Lung (tissue), 13 donors: ENCODE results near the gene TRA2A. TPM values are rescaled to one million over a fixed set of nuclear protein-coding genes. Genes with fewer than 3 reads are reported as not detected.

Experiments used
- ATAC-seq: fragments of 200-7000 bp; cut with Tn5 transposase; one replicate; pipeline ENCODE4 v1.9.1; 2020; ENCODE audit warnings: moderate number of reproducible peaks; ENCODE audit not compliant: insufficient read depth, low FRiP score
- DNase-seq, 3 donors: peaks; one replicate each; pipeline ENCODE4 v3.0.0-alpha.2; 2013 to 2017
- H3K27ac ChIP-seq, 2 donors: one replicate each; pipeline ENCODE4 v1.5.1; 2013; ENCODE audit warnings: mild to moderate bottlenecking in 2 of 2, moderate library complexity in 2 of 2, control low read depth in 1 of 2, inconsistent platforms in 1 of 2, low read depth in 1 of 2, low read length in 1 of 2
- H3K27me3 ChIP-seq, 3 donors: one replicate each; pipeline ENCODE4 v1.5.1; 2013; ENCODE audit warnings: low read length in 2 of 3; ENCODE audit not compliant: control insufficient read depth in 3 of 3, insufficient read depth in 3 of 3
- H3K36me3 ChIP-seq, 4 donors: one replicate each; pipeline ENCODE4 v1.5.1; 2013; ENCODE audit warnings: low read length in 4 of 4, mild to moderate bottlenecking in 1 of 4, moderate library complexity in 1 of 4; ENCODE audit not compliant: control insufficient read depth in 4 of 4, insufficient read depth in 4 of 4
- H3K4me1 ChIP-seq, 5 donors: one replicate each; pipeline ENCODE4 v1.5.1; 2013; ENCODE audit warnings: low read length in 5 of 5, mild to moderate bottlenecking in 2 of 5, moderate library complexity in 1 of 5; ENCODE audit not compliant: control insufficient read depth in 5 of 5, insufficient read depth in 5 of 5
- H3K4me3 ChIP-seq: one replicate; pipeline ENCODE4 v1.5.1; 2013; ENCODE audit warnings: mild to moderate bottlenecking, control low read depth, moderate library complexity
- H3K9ac ChIP-seq, 2 donors: one replicate each; pipeline ENCODE4 v1.5.1; 2013; ENCODE audit warnings: low read length in 2 of 2, control low read depth in 1 of 2; ENCODE audit not compliant: insufficient read depth in 1 of 2
- H3K9me3 ChIP-seq, 4 donors: one replicate each; pipeline ENCODE4 v1.5.1; 2013; ENCODE audit warnings: low read length in 3 of 4, mild to moderate bottlenecking in 1 of 4, moderate library complexity in 1 of 4; ENCODE audit not compliant: control insufficient read depth in 4 of 4, insufficient read depth in 3 of 4
- WGBS, 2 donors: extraction: QIAGEN DNeasy Blood & Tissue Kit; methylation state at CpG; one replicate each; pipeline ENCODE4 v1.1.7; 2013; 5-methylcytosine and 5-hydroxymethylcytosine counted together
- polyA plus RNA-seq, 2 donors: library from polyadenylated mRNA; stranded (reverse); fragments of 200-250 nt; gene quantifications; one replicate each; pipeline ENCODE4 v1.2.1, GENCODE V29; 2013
- small RNA-seq: library from RNA; depleted of rRNA; stranded (forward); fragments of <200 nt; gene quantifications from one replicate; pipeline ENCODE3, GENCODE V24; 2014; ENCODE audit warnings: low replicate concordance
- total RNA-seq, 2 donors: library from RNA; depleted of rRNA in 1 of 2; stranded (reverse); fragments of >200 nt in 1 of 2; gene quantifications; one replicate each; pipeline ENCODE4 v1.2.1, GENCODE V29; 2014 to 2021
- TF ChIP-seq, protein P1 (sequence below): IDR thresholded peaks from 2 replicates; pipeline ENCODE4 v1.5.1; 2012; ENCODE audit warnings: mild to moderate bottlenecking; ENCODE audit errors: control extremely low read depth, extremely low read depth
- donor health status: control.
- donor health status: control.
- donor health status: Bipolar disorder and iron deficiency.
- donor health status: healthy.
- donor health status: DM: yes; HTN: yes; CAD: no.

The TRA2A gene
- total and polyA plus RNA-seq, 4 donors: 46.3 to 99.0 (median 82.4) TPM

DNA sequence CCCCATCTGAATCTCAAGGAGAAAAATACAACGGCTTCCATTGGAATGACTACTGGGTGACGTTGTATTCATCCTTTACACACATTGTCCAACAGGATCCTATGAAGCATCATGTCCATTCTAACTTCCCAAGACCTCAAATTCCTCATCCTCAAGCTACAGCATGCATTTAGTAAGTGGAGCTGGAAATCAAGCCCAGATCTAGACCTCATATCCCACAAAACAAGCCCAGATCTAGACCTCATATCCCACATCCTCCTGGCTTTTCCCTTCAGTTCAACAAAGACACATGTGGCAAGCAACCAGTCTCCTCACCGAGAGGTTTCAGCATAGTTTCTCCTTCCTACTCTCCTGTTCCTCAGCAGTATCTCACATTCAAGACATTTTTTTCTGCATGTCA lies 73.7 kb downstream of the TRA2A start:
- H3K27ac ChIP-seq: no peak overlapping the region
- 73 to 80% methylated on average over 3 of the region's 3 CpGs for WGBS, 2 donors
- no peak for ATAC-seq
- H3K9ac ChIP-seq: no peak overlapping the region
- H3K27me3 ChIP-seq: no peaks in the 10 kb centered on the region
- TF ChIP-seq, protein P1, sequence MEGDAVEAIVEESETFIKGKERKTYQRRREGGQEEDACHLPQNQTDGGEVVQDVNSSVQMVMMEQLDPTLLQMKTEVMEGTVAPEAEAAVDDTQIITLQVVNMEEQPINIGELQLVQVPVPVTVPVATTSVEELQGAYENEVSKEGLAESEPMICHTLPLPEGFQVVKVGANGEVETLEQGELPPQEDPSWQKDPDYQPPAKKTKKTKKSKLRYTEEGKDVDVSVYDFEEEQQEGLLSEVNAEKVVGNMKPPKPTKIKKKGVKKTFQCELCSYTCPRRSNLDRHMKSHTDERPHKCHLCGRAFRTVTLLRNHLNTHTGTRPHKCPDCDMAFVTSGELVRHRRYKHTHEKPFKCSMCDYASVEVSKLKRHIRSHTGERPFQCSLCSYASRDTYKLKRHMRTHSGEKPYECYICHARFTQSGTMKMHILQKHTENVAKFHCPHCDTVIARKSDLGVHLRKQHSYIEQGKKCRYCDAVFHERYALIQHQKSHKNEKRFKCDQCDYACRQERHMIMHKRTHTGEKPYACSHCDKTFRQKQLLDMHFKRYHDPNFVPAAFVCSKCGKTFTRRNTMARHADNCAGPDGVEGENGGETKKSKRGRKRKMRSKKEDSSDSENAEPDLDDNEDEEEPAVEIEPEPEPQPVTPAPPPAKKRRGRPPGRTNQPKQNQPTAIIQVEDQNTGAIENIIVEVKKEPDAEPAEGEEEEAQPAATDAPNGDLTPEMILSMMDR: no peak
- no peak overlapping the region for H3K4me3 ChIP-seq
- H3K9me3 ChIP-seq: no peaks in the 10 kb centered on the region
- no peak for DNase-seq
- H3K4me1 ChIP-seq: peaks cover 0 to 12% (median 5%) of the 10 kb centered on the region in 5 donors
- peaks cover 0 to 2% (median 0%) of the 10 kb centered on the region in 4 donors for H3K36me3 ChIP-seq

GRCh38 chr7:23456093-23456492 lies 75.7 kb downstream of the TRA2A start:
- Histone ChIP-seq H3K4me1 (peaks cover 0 to 12% (median 0%) of the 10 kb centered on the region in 5 donors), H3K27ac (no peak overlapping the region), H3K36me3 (peaks cover 0 to 2% (median 0%) of the 10 kb centered on the region in 4 donors), H3K9ac (no peak overlapping the region), H3K27me3 (no peaks in the 10 kb centered on the region), H3K4me3 (no peak overlapping the region), H3K9me3 (no peaks in the 10 kb centered on the region)
- DNase-seq (no peak), ATAC-seq (no peak)
- WGBS, 2 donors: 90 to 94% methylated on average over 3 of the region's 3 CpGs
- TF ChIP-seq, protein P1: no peak

DNA sequence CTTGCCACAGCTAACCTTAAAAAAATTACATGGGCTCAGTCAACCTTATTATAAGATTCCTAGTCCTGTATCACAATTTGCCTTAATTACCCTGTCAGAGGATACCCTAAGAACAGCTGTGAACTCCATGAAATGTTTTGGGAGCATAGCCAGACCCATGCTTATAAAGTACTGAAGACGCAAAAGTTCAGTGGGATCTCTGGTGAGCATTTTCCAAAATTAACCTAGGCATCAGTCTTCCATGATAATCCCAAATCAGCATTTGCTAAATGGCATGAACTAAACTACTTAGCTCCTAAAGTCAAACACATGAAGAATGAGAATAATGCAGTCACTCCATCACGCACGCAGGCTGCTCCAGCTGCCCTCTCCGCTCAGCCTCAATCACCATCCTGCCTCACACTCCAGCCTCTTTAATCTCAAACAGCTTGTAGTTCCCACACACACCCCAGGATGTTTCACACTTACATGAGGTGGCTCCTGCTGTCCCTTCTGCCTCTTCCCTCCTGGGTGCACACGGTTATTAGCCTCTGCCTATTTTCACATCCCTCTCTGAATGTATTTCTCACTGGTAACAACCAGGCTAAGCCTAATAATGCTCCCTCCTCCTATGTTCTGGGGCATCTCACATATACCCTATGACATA lies 76.8 kb downstream of the TRA2A start:
- no peaks in the 10 kb centered on the region for H3K9me3 ChIP-seq
- peaks cover 0 to 12% (median 0%) of the 10 kb centered on the region in 5 donors for H3K4me1 ChIP-seq
- no peak overlapping the region for H3K27ac ChIP-seq
- H3K9ac ChIP-seq: no peak overlapping the region
- 80 to 89% methylated on average over 5 of the region's 5 CpGs for WGBS, 2 donors
- TF ChIP-seq, protein P1: no peak
- ATAC-seq (no peak), DNase-seq (no peak)
- H3K36me3 ChIP-seq: peaks cover 0 to 2% (median 0%) of the 10 kb centered on the region in 4 donors
- no peaks in the 10 kb centered on the region for H3K27me3 ChIP-seq
- no peak overlapping the region for H3K4me3 ChIP-seq

Small RNA genes lying within 50 kb of the gene (small RNA-seq; reads per million reads assigned to genes)
- gene AC079780.1 (0.06 reads per million), gene RF00019 (not detected)

Other genes starting within 250 kb of the TRA2A start
- gene MALSU1, start 232.6 kb downstream of the TRA2A start, total RNA-seq: 10 to 100 TPM; 49.0 to 51.7 TPM
- 10 to 100 TPM; 26.8 to 41.1 TPM for gene MALSU1, start 232.6 kb downstream of the TRA2A start, polyA plus RNA-seq
- gene IGF2BP3, start 61.5 kb downstream of the TRA2A start, total RNA-seq: 10 to 100 TPM in 1 of 2 donors, under 1 TPM in 1; 0.80 to 60.2 TPM
- 1 to 10 TPM in 1 of 2 donors, under 1 TPM in 1; 0.18 to 2.2 TPM for gene IGF2BP3, start 61.5 kb downstream of the TRA2A start, polyA plus RNA-seq
- 10 to 100 TPM; 11.3 to 21.9 TPM for gene CCDC126, start 65.4 kb upstream of the TRA2A start, total RNA-seq
- 1 to 10 TPM; 4.1 to 8.7 TPM for gene CCDC126, start 65.4 kb upstream of the TRA2A start, polyA plus RNA-seq
- 10 to 100 TPM; 12.8 to 18.3 TPM for gene FAM221A, start 148.2 kb upstream of the TRA2A start, total RNA-seq
- gene FAM221A, start 148.2 kb upstream of the TRA2A start, polyA plus RNA-seq: 1 to 10 TPM; 9.2 to 9.5 TPM
- under 1 TPM; 0.74 to 0.86 TPM for gene STK31, start 178.2 kb upstream of the TRA2A start, total RNA-seq
- 1 to 10 TPM in 1 of 2 donors, under 1 TPM in 1; 0.53 to 1.3 TPM for gene STK31, start 178.2 kb upstream of the TRA2A start, polyA plus RNA-seq